ENCODE measurements around the gene CD4.

CD4 gene

GRCh38 chr12:6807170-6807569, 17.8 kb downstream of the CD4 start:
- in situ Hi-C loops (cut with MboI; ENCODE audit: low sequenced_read_pairs) = no loop called here

- in situ Hi-C loops (cut with MboI; ENCODE audit: low sequenced_read_pairs) = no loop called here
Measured at GRCh38 chr12:6809056-6809455, 19.7 kb downstream of the CD4 start.

GRCh38 chr12:6810758-6811157, 21.4 kb downstream of the CD4 start:
- in situ Hi-C loops (cut with MboI; ENCODE audit: low sequenced_read_pairs) = no loop called here

DNA sequence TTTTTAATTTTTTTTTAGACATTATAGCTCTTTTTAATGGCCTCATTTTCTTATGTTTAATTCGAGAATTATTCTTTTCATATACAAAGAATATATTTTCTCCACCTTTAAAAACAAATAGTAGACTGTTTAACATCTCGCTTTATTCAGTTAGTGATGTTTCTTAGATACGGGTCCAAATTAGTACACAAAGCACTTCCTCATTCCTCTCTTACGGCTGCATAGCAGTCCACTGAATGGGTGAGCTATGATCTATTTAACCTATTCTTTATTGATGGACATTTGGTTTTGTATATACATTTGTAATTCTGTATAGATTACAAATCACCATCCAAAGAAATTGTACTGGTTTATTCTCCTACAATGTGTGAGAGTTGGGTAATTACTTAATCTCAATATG, 24.0 kb downstream of the CD4 start:
- in situ Hi-C loops (cut with MboI; ENCODE audit: low sequenced_read_pairs) = no loop called here

DNA sequence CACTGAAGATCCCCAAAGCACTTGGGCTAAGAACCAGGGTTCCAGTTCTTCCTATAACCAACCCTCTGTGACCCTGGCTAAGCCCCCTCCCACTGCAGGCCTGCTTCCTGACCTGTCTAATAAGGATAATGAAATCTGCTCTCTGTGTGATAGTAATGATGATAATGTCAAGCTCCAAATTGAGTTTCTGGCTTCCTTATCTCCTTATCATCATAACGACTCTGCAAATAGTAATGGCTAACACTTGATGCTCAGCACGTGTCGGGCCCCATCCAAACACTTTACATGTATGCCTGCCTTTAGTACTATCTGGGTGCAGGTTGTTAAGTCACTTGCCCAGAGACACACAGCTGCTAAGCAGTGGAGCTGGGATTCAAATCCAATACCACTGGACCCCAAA, 27.3 kb downstream of the CD4 start:
- in situ Hi-C loops (cut with MboI; ENCODE audit: low sequenced_read_pairs) = no loop called here

DNA sequence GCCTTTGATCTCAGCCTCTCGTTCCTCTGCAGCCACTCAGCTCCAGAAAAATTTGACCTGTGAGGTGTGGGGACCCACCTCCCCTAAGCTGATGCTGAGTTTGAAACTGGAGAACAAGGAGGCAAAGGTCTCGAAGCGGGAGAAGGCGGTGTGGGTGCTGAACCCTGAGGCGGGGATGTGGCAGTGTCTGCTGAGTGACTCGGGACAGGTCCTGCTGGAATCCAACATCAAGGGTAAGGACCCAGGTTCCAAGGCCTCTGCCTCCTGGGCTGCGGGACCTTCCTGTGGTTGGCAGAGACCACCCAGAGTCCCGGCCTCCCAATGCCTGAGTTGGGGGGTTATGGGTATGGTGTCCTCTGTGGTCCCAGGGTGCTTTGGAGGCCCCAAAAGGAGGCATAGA, 27.8 kb downstream of the CD4 start:
- in situ Hi-C loops (cut with MboI; ENCODE audit: low sequenced_read_pairs) = no loop called here

DNA sequence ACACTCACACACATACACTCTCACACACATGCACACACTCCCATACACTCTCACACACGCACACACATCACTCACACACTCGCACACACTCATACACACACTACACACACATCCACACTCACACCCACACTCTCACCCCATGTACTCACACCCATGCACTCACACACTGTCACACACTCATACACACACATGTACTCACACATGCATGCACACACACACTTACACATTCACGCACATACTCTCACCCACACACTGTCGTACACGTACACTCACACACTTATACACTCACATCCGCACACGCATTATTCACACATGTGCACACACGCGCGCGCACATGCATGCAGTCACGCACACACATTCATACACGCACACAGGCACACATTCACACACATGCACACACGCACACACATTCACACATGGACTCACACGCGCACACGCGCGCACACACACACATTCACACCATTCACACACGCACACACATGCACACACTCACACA, 28.4 kb downstream of the CD4 start:
- in situ Hi-C loops (cut with MboI; ENCODE audit: low sequenced_read_pairs) = no loop called here

DNA sequence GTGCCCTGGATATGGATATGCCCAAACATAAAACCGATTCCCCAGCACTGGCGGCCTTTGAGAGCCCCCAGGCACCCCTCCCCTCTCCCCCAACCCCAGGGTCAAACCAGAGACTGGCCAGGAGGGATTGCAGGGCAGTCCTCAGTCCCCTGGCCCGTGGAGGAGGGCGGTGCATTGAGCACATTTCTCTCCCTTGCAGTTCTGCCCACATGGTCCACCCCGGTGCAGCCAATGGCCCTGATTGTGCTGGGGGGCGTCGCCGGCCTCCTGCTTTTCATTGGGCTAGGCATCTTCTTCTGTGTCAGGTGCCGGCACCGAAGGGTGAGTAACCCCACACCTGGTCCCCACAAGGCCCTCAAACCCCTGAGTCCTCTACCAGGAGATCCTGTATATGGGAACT, 28.9 kb downstream of the CD4 start:
- in situ Hi-C loops (cut with MboI; ENCODE audit: low sequenced_read_pairs) = no loop called here

- in situ Hi-C loops (cut with MboI; ENCODE audit: low sequenced_read_pairs) = no loop called here
Measured at GRCh38 chr12:6818645-6819044, 29.3 kb downstream of the CD4 start.

DNA sequence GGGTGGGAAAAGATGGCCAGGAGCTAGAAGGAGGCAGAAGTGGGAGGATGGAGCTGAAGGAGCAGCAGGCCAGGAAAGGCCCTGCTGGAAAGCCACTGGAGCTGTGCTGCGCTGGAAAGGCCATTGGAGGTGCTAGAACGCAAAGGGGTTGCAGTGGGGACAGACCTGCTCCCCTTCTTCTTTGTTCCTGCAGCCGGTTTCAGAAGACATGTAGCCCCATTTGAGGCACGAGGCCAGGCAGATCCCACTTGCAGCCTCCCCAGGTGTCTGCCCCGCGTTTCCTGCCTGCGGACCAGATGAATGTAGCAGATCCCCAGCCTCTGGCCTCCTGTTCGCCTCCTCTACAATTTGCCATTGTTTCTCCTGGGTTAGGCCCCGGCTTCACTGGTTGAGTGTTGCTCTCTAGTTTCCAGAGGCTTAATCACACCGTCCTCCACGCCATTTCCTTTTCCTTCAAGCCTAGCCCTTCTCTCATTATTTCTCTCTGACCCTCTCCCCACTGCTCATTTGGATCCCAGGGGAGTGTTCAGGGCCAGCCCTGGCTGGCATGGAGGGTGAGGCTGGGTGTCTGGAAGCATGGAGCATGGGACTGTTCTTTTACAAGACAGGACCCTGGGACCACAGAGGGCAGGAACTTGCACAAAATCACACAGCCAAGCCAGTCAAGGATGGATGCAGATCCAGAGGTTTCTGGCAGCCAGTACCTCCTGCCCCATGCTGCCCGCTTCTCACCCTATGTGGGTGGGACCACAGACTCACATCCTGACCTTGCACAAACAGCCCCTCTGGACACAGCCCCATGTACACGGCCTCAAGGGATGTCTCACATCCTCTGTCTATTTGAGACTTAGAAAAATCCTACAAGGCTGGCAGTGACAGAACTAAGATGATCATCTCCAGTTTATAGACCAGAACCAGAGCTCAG, 30.0 kb downstream of the CD4 start:
- in situ Hi-C loops (cut with MboI; ENCODE audit: low sequenced_read_pairs) = loop anchor here (10.0 kb wide), 1 partner anchor 65 kb away; the partner anchor contains the start of gene MLF2

DNA sequence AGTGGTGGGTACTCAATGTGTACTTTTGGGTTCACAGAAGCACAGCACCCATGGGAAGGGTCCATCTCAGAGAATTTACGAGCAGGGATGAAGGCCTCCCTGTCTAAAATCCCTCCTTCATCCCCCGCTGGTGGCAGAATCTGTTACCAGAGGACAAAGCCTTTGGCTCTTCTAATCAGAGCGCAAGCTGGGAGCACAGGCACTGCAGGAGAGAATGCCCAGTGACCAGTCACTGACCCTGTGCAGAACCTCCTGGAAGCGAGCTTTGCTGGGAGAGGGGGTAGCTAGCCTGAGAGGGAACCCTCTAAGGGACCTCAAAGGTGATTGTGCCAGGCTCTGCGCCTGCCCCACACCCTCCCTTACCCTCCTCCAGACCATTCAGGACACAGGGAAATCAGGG, 30.8 kb downstream of the CD4 start:
- in situ Hi-C loops (cut with MboI; ENCODE audit: low sequenced_read_pairs) = loop anchor here (10.0 kb wide), 1 partner anchor 65 kb away; the partner anchor contains the start of gene MLF2

DNA sequence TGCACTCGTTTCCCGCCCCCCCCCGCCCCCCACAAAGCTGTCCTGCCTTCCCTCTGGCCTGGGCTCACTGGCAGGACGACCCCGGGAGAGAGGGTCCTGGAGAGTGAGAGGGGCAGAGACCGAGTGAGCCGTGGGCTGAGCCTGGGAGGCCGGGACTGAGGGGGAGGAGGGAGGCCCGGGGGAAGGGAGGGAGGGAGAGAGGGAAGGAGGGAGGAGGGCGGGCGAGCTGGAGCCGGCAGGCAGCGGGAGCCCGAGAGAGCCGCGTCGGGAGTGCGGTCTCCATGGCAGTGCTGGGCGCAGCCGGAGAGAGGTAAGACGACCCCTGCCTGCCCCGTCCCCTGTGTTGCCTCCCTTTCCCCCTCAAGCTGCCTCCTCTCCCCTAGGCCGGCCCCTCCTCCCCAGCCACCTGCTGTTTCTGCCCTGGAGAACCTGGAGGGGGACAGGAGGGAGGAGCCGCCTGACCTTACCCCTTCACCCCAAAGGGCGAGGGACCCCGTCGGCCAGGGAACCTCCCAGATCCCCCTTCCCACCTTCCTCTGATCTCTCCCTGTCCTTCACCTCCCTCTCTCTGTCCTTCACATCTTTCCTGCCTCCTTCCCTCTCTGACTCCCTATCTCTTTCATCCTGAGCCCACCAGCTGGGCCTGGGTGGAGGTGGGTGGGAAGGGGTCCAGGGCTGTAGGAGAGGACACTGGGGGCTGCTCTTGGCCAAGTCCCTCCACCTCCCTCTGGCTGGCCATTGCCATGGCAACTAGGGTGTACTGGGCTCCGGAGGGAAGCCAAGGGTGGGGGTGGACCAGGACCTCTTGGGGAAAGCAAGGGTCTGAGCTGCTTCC, 32.5 kb downstream of the CD4 start, which contains the start of gene GPR162:
Gene GPR162, plus strand, starts transcription at position 231 of the 835 bp plus-strand sequence. CDS start 2,078 bp downstream, outside the sequence.
- in situ Hi-C loops (cut with MboI; ENCODE audit: low sequenced_read_pairs) = loop anchor here (10.0 kb wide), 1 partner anchor 67 kb away; the partner anchor contains the start of gene MLF2

- in situ Hi-C loops (cut with MboI; ENCODE audit: low sequenced_read_pairs) = loop anchor here (10.0 kb wide), 1 partner anchor 68 kb away; the partner anchor contains the start of gene MLF2
Measured at GRCh38 chr12:6822426-6823135, 33.3 kb downstream of the CD4 start.

GRCh38 chr12:6823182-6824084, 34.1 kb downstream of the CD4 start:
- in situ Hi-C loops (cut with MboI; ENCODE audit: low sequenced_read_pairs) = loop anchor here (10.0 kb wide), 1 partner anchor 69 kb away; the partner anchor contains the start of gene MLF2

DNA sequence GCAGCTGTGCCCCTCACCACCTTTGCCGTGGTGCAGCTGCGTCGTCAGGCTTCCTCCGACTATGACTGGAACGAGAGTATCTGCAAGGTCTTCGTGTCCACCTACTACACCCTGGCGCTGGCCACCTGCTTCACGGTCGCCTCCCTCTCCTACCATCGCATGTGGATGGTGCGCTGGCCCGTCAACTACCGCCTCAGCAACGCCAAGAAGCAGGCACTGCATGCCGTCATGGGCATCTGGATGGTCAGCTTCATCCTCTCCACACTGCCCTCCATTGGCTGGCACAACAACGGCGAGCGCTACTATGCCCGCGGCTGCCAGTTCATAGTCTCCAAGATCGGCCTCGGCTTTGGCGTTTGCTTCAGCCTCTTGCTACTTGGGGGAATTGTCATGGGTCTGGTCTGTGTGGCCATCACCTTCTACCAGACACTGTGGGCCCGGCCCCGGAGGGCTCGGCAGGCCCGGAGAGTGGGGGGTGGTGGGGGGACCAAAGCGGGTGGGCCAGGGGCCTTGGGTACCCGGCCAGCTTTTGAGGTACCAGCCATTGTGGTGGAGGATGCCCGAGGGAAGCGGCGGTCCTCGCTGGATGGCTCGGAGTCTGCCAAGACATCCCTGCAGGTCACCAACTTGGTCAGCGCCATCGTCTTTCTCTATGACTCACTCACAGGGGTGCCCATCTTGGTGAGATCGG, 34.9 kb downstream of the CD4 start:
- in situ Hi-C loops (cut with MboI; ENCODE audit: low sequenced_read_pairs) = loop anchor here (10.0 kb wide), 1 partner anchor 69 kb away; the partner anchor contains the start of gene MLF2

- in situ Hi-C loops (cut with MboI; ENCODE audit: low sequenced_read_pairs) = loop anchor here (10.0 kb wide), 1 partner anchor 70 kb away; the partner anchor contains the start of gene MLF2
Measured at GRCh38 chr12:6824901-6825381, 35.6 kb downstream of the CD4 start.

DNA sequence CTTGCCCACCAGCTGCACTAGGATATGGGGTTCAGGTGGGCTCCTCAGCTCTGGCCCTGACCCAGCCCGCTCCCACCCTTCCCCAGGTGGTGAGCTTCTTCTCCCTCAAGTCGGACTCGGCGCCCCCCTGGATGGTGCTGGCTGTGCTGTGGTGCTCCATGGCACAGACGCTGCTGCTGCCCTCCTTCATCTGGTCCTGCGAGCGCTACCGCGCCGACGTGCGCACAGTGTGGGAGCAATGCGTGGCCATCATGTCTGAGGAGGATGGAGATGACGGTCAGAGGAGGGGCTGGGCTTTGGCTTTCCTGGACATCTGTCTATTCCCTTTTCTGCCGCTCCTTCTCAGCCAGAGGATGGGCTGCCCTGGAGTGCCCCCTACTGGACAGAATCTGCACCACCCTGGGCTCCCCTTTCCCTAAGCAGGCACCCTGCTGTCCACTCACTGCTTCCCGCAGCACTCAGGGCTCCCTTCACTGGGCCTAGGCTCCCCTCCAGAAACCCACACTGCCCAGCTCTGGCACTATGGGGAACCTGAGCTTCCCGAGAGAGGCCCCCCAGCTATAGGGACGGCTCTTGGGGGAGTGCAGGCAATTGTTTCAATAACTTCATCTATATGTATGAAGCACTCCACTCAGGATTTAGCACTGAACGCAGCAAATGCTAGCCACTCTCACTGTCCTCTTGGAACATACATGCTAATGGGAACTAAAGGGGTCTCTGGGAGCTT, 36.2 kb downstream of the CD4 start:
- in situ Hi-C loops (cut with MboI; ENCODE audit: low sequenced_read_pairs) = loop anchor here (10.0 kb wide), 1 partner anchor 71 kb away; the partner anchor contains the start of gene MLF2
